IPS-20b (cell line): ENCODE results near the gene SEMA7A.

Experiments
- H3K27ac ChIP-seq: one replicate; pipeline ENCODE4 v1.5.1; 2013; ENCODE audit warnings: low read length
- H3K27me3 ChIP-seq: 2 replicates; pipeline ENCODE4 v1.6.1; 2013; ENCODE audit warnings: mild to moderate bottlenecking, low read length, inconsistent platforms; ENCODE audit not compliant: insufficient read depth
- H3K36me3 ChIP-seq: 2 replicates; pipeline ENCODE4 v1.6.1; 2013; ENCODE audit warnings: low read depth, mild to moderate bottlenecking, inconsistent platforms, low read length, moderate library complexity; ENCODE audit not compliant: insufficient read depth
- H3K4me1 ChIP-seq: 2 replicates; pipeline ENCODE4 v1.6.1; 2013; ENCODE audit warnings: mild to moderate bottlenecking, control low read depth, inconsistent platforms, low read length, moderate library complexity; ENCODE audit not compliant: insufficient read depth
- H3K4me3 ChIP-seq: 2 replicates; pipeline ENCODE4 v1.5.1; 2013; ENCODE audit warnings: mild to moderate bottlenecking, low read length, inconsistent platforms
- H3K9ac ChIP-seq: 2 replicates; pipeline ENCODE4 v1.6.1; 2013; ENCODE audit warnings: low read depth, mild to moderate bottlenecking, inconsistent platforms, low read length, moderate library complexity
- H3K9me3 ChIP-seq: 2 replicates; pipeline ENCODE4 v1.6.1; 2013; ENCODE audit warnings: mild to moderate bottlenecking, low read depth, low read length, inconsistent platforms; ENCODE audit not compliant: insufficient read depth

SEMA7A gene

DNA sequence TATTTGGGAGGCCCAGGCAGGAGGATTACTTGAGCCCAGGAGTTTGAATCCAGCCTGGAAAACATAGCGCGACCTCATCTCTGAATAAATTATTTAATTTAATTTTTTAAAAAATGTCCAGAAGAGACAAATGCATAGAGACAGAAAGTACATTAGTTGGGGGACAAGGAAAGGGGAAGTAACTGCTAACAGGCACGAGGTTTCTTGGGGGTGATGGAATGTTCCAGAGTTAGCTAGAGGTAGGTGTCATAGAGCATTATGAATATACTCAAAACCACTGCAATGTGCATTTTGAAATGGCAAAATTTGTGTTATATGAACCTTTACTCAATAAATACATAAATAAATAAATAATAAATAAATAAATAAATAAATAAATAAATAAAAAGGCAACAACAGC lies 34.7 kb downstream of the SEMA7A start:
- H3K4me1 ChIP-seq = peaks cover 7% of the 10 kb centered on the region; the same call in 1 of the 2 replicates
- no peaks in the 10 kb centered on the region for H3K36me3 ChIP-seq
- no peaks in the 10 kb centered on the region for H3K9me3 ChIP-seq
- H3K9ac ChIP-seq = no peak overlapping the region
- H3K4me3 ChIP-seq = no peak overlapping the region
- H3K27ac ChIP-seq = no peak overlapping the region
- no peaks in the 10 kb centered on the region for H3K27me3 ChIP-seq

DNA sequence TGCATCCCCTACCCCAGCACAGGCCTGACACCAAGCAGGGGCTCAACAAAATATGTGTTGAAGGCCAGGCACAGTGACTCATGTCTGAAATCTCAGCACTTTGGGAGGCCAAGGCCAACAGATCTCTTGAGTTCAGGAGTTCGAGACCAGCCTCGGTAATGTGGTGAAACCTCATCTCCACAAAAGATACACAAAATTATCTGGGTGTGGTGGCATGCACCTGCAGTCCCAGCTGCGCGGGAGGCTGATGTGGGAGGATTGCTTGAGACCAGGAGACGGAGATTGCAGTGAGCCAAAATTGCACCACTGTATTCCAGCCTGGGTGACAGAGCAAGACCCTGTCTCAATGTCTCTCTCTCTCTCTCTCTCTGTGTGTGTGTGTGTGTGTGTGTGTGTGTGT lies 35.6 kb downstream of the SEMA7A start:
- H3K27ac ChIP-seq = no peak overlapping the region
- H3K9me3 ChIP-seq = no peaks in the 10 kb centered on the region
- peaks cover 7% of the 10 kb centered on the region; the same call in 1 of the 2 replicates for H3K4me1 ChIP-seq
- no peaks in the 10 kb centered on the region for H3K36me3 ChIP-seq
- no peak overlapping the region for H3K9ac ChIP-seq
- no peaks in the 10 kb centered on the region for H3K27me3 ChIP-seq
- no peak overlapping the region for H3K4me3 ChIP-seq

DNA sequence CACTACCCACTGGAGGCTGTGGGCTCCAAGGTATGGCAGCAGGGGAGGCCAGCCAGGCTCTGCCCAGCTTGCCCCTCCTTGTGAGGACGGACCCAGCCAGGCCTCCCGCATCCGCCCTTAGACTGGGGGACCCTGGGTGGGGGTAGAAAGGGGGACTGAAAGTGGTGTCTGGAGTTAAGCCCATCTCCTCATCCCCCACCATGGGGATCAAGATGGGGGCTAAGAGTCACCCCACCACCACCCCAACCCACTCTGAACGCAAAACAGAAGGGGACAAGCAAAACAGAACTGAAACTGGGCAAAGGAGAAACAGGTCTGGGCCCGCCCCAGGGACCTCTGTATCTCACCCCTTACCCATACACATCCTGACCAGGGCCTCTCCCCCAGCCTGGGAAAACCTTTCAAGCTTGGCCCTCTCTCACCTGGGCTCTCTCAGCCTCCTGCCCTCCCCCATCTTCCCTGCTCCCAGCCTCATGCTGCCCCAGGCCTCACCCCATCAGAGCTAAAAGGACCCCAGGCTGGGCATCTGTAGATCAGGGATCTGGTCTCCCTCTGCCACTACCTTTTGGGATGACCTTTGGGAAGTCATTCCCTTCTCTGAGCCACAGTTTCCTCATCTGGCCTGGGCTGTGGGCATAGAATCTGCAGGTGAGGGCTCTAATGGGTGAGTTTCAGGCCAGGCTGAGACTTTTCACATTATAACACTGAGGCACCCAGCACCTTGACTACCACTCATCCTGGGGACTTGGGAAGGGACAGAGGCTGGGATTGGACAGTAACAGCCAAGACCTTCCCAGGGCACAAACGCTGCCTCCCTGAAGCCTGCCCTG lies 36.3 kb downstream of the SEMA7A start:
- Histone ChIP-seq H3K36me3 (no peaks in the 10 kb centered on the region), H3K9me3 (no peaks in the 10 kb centered on the region), H3K4me1 (peaks cover 7% of the 10 kb centered on the region; the same call in 1 of the 2 replicates), H3K27ac (no peak overlapping the region), H3K9ac (no peak overlapping the region), H3K4me3 (no peak overlapping the region), H3K27me3 (no peaks in the 10 kb centered on the region)

DNA sequence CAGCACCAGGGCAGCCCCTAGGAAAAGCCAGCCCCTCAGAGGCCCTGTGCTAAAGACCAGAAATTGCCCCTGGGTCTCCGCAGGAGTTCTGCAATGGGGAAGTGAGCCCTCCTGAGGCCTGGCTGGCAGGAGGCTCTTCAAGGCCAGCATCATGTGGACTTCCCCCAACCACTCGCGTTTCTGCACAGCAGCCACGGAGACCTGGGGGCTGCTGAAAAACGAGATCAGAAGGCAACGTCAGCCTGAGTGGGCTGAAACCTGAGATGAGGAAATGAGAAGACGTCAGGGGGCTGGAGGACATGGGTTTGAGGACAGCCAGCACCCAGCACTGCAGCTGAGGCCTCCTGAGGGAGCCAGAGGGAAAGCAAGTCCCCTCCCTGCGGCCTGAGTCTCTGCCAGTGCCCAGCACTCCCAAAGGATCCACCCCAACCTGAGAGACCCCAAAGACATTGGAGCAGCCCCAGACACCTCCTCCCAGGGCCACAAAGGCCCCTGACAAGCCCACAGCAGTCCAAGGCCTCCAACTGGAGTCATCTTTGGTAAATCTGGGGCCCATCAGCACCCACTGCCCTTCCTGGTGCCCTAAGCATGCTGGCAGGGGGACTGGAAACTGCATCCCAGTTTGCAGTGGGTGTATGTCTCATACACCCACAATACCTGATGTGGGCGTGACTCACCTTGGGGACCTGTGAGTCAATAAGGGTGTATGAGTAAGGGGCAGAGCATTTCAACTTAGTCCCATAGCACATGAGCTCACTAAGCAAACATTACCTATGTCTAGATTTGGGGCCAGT lies 37.1 kb downstream of the SEMA7A start:
- Histone ChIP-seq H3K9ac (no peak overlapping the region), H3K4me1 (peaks cover 7% of the 10 kb centered on the region; the same call in 1 of the 2 replicates)

DNA sequence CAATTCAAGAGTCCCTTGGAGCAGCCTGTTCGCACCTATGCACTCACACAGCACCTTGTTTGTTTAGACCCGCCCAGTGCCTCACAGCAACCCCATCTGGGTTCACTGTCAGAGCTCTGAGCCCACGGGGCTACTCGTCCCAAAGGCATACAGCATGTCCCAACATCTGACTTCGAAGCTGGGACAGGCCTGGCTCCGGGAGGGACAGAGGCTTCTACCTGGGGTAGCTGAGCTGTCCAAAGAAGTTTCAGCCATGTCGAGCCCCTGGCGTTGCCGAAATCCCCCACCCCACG lies 37.7 kb downstream of the SEMA7A start:
- no peaks in the 10 kb centered on the region for H3K36me3 ChIP-seq
- H3K9ac ChIP-seq = no peak overlapping the region
- H3K4me1 ChIP-seq = peaks cover 7% of the 10 kb centered on the region; the same call in 1 of the 2 replicates
- no peak overlapping the region for H3K4me3 ChIP-seq
- H3K27ac ChIP-seq = no peak overlapping the region
- no peaks in the 10 kb centered on the region for H3K9me3 ChIP-seq
- no peaks in the 10 kb centered on the region for H3K27me3 ChIP-seq

More for the DNA sequence above, 37.1 kb downstream of the SEMA7A start:
- Histone ChIP-seq H3K9me3 (no peaks in the 10 kb centered on the region), H3K27me3 (no peaks in the 10 kb centered on the region), H3K36me3 (no peaks in the 10 kb centered on the region), H3K4me3 (no peak overlapping the region), H3K27ac (no peak overlapping the region)

DNA sequence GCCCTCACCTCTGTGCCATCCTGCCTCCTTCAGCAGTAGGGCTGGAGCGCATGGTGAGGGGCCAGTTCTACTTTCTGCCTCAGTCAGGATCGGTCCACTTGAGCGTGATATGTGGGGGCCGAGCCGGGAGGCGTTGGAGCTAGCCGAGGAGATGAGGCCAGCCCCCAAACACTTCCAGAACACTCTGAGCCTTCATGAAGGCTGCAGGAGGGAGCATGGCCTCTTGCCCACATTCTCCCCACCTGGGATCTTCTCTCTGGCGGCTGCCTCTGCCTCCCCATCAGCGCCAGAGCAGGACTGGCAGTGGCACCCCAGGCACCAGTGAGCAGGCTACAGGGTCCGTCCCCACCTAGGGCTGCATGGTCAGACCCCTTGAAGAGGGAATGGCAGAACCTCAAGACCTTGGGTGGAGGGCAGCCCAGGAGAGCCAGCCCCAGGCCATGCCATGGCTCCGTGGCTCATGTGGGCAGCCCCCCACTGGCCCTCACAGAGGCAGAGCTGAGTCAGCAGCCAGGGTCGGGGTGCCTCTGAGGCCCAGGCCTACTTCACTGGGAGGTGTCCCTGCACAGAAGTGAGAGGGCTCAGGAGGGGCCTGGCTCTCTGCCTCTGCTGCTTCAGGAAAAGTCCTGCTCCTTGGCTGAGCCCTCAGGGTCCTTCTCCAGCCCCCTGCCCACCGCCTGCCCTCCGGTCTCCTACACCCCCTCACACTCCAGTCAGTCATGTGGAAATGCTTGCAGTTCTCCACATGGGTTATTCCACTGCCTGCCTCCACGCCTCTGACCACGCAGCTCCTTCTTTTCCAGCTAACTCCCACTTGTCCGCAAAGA lies 38.2 kb downstream of the SEMA7A start:
- no peaks in the 10 kb centered on the region for H3K36me3 ChIP-seq
- no peaks in the 10 kb centered on the region for H3K9me3 ChIP-seq
- no peak overlapping the region for H3K27ac ChIP-seq
- no peak overlapping the region for H3K4me3 ChIP-seq
- H3K4me1 ChIP-seq = 0 out of 2 replicates have a peak, but pooled peaks cover 4% of the 10 kb centered on the region
- no peak overlapping the region for H3K9ac ChIP-seq
- no peaks in the 10 kb centered on the region for H3K27me3 ChIP-seq

DNA sequence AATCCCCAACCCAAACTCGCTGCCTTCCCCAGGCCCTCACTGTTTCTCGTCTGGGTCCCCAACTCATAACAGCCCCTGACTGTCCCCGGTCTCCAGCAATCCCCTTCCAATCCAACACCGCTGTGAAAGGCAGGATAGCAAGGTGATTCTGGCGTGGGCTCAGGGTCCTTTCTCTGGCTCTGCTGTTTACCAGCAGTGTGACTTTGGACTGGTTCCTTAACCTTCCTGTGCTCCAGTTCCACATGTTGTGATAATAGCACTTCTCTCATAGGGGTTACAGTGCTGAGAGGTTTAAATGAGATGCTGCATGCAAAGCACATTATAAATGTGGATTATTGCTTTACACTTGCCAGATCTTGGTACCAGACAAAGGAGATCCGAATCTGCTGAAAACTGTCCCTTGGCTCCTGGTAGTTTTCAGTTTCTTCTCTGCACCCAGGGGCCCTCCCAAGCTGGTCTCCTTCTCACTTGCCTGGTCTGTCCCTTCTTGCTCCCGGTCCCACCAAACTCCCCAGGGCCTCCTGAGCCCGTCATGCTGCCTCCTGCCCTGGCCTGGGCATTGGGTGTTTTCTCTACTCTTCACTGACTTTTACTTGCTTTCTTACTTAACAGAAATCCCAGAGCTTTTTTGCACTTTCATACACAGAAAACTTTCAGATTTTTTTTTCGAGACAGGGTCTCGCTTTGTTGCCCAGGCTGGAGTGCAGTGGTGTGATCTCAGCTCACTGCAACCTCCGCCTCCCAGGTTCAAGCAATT lies 39.5 kb downstream of the SEMA7A start:
- Histone ChIP-seq H3K4me3 (no peak overlapping the region), H3K4me1 (0 out of 2 replicates have a peak, but pooled peaks cover 4% of the 10 kb centered on the region), H3K9ac (no peak overlapping the region), H3K36me3 (no peaks in the 10 kb centered on the region), H3K9me3 (no peaks in the 10 kb centered on the region), H3K27ac (no peak overlapping the region), H3K27me3 (no peaks in the 10 kb centered on the region)

DNA sequence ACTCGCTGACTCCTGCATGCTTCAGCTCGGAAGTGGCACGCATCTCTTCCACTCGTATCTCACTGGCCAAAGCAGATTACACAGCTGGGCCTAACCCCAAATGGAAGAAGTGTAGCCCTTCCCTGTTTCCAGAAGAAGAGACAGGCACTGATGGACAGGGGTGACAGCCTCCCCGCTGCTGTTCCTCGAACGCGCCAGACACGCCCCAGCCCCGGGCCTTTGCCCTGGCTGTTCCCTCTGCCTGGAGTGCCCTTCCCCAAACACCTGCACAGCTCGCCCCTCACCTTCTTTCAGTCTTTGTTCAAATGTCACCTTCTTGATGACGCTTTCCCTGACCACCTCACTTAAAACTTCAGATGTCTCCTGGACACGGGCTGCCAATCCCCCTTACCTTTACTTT lies 40.3 kb downstream of the SEMA7A start:
- Histone ChIP-seq H3K9me3 (no peaks in the 10 kb centered on the region), H3K36me3 (no peaks in the 10 kb centered on the region), H3K9ac (no peak overlapping the region), H3K27ac (no peak overlapping the region), H3K4me3 (no peak overlapping the region), H3K4me1 (0 out of 2 replicates have a peak, but pooled peaks cover 4% of the 10 kb centered on the region), H3K27me3 (no peaks in the 10 kb centered on the region)

DNA sequence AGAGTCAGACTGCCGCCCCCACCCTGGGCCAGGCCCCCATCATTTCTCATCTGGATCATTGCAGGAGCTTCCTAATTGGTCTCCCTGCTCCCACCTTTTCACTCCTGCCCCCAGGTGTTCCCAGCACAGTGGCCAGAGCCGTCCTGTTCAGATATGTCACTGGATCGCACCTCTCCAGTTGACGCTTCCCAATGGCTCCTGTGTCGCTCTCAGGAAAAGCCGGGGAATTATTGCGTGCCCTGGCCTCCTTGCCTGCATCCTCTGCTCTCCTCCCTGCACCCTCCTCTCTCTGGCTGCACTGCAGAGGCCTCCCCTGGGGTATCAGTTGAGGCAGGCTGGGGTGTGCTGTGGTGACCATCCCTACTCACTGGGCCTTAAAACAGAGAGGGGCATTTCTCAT lies 40.9 kb downstream of the SEMA7A start:
- Histone ChIP-seq H3K9ac (no peak overlapping the region), H3K27ac (no peak overlapping the region), H3K4me1 (0 out of 2 replicates have a peak, but pooled peaks cover 4% of the 10 kb centered on the region), H3K4me3 (no peak overlapping the region), H3K9me3 (no peaks in the 10 kb centered on the region), H3K27me3 (no peaks in the 10 kb centered on the region), H3K36me3 (no peaks in the 10 kb centered on the region)

DNA sequence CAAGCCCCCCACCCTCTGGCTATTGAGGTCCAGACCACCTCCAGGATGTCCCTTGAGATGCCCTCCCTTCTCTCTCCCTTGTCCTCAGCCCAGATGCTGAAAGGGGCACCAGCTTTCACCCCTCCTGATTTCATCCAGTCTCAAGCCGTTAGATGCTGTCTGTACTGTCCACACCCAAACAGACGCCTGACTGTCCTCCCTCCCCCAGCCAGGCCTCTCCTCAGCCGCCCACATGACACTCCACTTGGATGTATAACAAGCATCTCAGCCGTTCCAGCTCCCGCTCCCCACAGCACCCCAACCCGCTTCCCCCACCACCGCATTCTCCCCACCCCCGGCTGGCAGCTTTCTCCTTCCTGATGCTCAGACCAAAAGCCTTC lies 41.3 kb downstream of the SEMA7A start:
- Histone ChIP-seq H3K27me3 (no peaks in the 10 kb centered on the region), H3K9me3 (no peaks in the 10 kb centered on the region), H3K4me1 (0 out of 2 replicates have a peak, but pooled peaks cover 4% of the 10 kb centered on the region), H3K36me3 (no peaks in the 10 kb centered on the region), H3K9ac (no peak overlapping the region), H3K27ac (no peak overlapping the region), H3K4me3 (no peak overlapping the region)
